Esophagus squamous epithelium (tissue), 5 donors: ENCODE results near the gene PTPRZ1. TPM values are rescaled to one million over a fixed set of nuclear protein-coding genes. Genes with fewer than 3 reads are reported as not detected.

Source experiments
- DNase-seq: peaks from one replicate; lab custom pipeline; 2025; lab: John Stamatoyannopoulos, UW
- H3K27ac ChIP-seq, 4 donors: fragments of 200-600 bp; sonication (generic); one replicate each; pipeline ENCODE4 v1.5.1; 2016 to 2019; ENCODE audit warnings: mild to moderate bottlenecking in 1 of 4
- H3K27me3 ChIP-seq, 4 donors: fragments of 200-600 bp; sonication (generic); 1 replicate in 3 of 4; 2 replicates in 1 of 4; pipeline versions ENCODE4 v1.5.1 to v1.6.0; 2017 to 2021; ENCODE audit warnings: antibody characterized with exemption in 1 of 4
- H3K36me3 ChIP-seq, 3 donors: fragments of 200-600 bp; sonication (generic); one replicate each; pipeline ENCODE4 v1.5.1; 2016 to 2019
- H3K4me1 ChIP-seq, 3 donors: fragments of 200-600 bp; sonication (generic); one replicate each; pipeline ENCODE4 v1.5.1; 2017 to 2019
- H3K4me3 ChIP-seq, 4 donors: fragments of 200-600 bp; sonication (generic); 1 replicate in 3 of 4; 2 replicates in 1 of 4; pipeline ENCODE4 v1.5.1; 2016 to 2019; ENCODE audit warnings: mild to moderate bottlenecking in 2 of 4, moderate library complexity in 1 of 4
- H3K9me3 ChIP-seq, 3 donors: fragments of 200-600 bp; sonication (generic); one replicate each; pipeline ENCODE4 v1.5.1; 2016 to 2019
- POLR2A ChIP-seq, 4 donors: fragments of 450-650 bp; IDR thresholded peaks; one replicate each; pipeline ENCODE4 v1.6.1; 2017; ENCODE audit warnings: antibody characterized with exemption in 4 of 4, mild to moderate bottlenecking in 4 of 4, moderate library complexity in 3 of 4
- WGBS, 2 donors: methylation state at CpG; one replicate each; pipeline ENCODE4 v1.1.5; 2018; 5-methylcytosine and 5-hydroxymethylcytosine counted together
- intact Hi-C: fragments of 100-400 bp; cut with DNase I; formaldehyde crosslinking; loops from one replicate; pipeline ENCODE4 v1.15.0; 2022
- total RNA-seq, 4 donors: library from RNA; depleted of rRNA; stranded (reverse); fragments of >200 nt; gene quantifications; one replicate each; pipeline ENCODE4 v1.1.0, GENCODE V29; 2016
- TF ChIP-seq, protein P1 (sequence below), 6 experiments: fragments of 450-650 bp in 4 of 6; fragments of 200-600 bp in 2 of 6; sonication (generic) in 2 of 6; IDR thresholded peaks; one replicate each; pipeline ENCODE4 v1.5.1; 2016 to 2019; ENCODE audit warnings: antibody characterized with exemption in 6 of 6, mild to moderate bottlenecking in 4 of 6, moderate library complexity in 4 of 6
- donor health status: DM: yes; HTN: yes; CAD: no.

Gene PTPRZ1
- total RNA-seq, 4 donors from 2014 or later: 11.0 to 58.4 (median 44.9) TPM

DNA sequence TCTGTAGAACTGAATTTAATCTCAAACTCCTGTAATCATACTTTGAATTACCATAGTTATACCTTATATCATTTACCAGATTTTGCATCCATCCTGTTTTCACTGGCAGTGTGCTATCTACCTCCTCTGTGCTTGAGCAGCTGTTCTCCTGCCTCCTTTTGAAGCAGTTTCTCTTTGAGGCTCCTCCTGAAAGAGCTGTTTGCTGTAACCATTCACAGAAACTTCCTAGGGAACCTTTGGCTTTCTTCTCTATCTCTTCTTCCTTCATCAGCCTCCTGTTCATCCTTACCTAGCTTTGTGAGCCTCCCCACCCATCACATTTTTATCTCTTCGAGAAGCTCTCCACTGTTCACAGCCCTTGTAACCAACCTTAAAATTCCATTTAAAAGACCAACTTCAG, 162.9 kb downstream of the PTPRZ1 start:
- 81 to 87% methylated on average over 1 of the region's 1 CpG for WGBS, 2 donors
- no peak for DNase-seq
- peaks cover 0 to 7% (median 0%) of the 10 kb centered on the region in 3 donors for H3K36me3 ChIP-seq
- H3K27me3 ChIP-seq: no peaks in the 10 kb centered on the region
- no peak overlapping the region for H3K27ac ChIP-seq
- intact Hi-C loops: no loop called here
- peaks cover 0 to 9% (median 0%) of the 10 kb centered on the region in 3 donors for H3K4me1 ChIP-seq
- H3K9me3 ChIP-seq: no peaks in the 10 kb centered on the region
- no peak overlapping the region for H3K4me3 ChIP-seq
- TF ChIP-seq, protein P1, sequence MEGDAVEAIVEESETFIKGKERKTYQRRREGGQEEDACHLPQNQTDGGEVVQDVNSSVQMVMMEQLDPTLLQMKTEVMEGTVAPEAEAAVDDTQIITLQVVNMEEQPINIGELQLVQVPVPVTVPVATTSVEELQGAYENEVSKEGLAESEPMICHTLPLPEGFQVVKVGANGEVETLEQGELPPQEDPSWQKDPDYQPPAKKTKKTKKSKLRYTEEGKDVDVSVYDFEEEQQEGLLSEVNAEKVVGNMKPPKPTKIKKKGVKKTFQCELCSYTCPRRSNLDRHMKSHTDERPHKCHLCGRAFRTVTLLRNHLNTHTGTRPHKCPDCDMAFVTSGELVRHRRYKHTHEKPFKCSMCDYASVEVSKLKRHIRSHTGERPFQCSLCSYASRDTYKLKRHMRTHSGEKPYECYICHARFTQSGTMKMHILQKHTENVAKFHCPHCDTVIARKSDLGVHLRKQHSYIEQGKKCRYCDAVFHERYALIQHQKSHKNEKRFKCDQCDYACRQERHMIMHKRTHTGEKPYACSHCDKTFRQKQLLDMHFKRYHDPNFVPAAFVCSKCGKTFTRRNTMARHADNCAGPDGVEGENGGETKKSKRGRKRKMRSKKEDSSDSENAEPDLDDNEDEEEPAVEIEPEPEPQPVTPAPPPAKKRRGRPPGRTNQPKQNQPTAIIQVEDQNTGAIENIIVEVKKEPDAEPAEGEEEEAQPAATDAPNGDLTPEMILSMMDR (IDR thresholded peaks at IDR 0.05): no peak
- TF ChIP-seq POLR2A (IDR thresholded peaks at IDR 0.05): no peak

DNA sequence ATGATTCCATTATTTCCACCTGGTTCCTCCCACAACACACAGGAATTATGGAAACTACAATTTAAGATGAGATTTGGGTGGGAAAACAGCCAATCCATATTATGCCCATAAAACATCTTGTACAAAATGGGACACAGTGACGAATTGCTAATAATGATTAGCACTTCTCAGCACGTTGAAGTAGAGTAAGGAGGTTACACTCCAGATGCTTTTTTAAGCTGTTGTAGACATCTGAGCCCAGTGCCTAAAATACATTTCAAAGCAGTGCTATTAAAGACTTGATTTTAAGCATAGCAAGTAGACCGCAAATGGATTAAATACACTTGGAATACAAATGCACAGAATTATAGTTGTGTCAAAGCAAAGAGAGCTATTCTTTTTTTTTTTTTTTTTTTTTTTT, 165.2 kb downstream of the PTPRZ1 start:
- WGBS, 2 donors: 59 to 89% methylated on average over 3 of the region's 3 CpGs
- TF ChIP-seq POLR2A (IDR thresholded peaks at IDR 0.05): no peak
- TF ChIP-seq, protein P1 (IDR thresholded peaks at IDR 0.05): no peak
- DNase-seq: no peak

DNA sequence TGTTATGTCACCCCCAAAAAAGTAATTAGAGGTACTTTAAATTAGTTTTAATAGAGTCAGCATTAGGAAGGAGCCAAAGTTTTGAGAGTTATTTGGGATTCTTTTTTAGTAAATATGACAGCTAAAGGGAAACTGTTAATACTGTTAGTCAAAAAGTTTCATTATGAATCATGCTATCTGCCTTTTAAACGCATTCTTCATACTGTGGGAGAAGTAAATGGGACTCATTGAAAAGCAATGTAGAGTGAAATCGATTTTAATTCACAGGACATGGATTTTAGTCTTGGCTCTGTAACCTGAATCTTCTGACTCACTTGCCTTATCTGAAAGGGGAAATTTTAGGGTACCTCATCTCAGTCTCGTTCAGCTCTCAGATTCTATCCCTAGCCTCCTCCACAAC, 165.9 kb downstream of the PTPRZ1 start:
- no peak for TF ChIP-seq POLR2A (IDR thresholded peaks at IDR 0.05)
- TF ChIP-seq, protein P1 (IDR thresholded peaks at IDR 0.05): no peak
- 57 to 70% methylated on average over 3 of the region's 3 CpGs for WGBS, 2 donors
- H3K36me3 ChIP-seq: peaks cover 0 to 20% (median 0%) of the 10 kb centered on the region in 3 donors
- no peak overlapping the region for H3K27ac ChIP-seq
- no peaks in the 10 kb centered on the region for H3K27me3 ChIP-seq
- H3K4me3 ChIP-seq: no peak overlapping the region
- no peak for DNase-seq
- H3K9me3 ChIP-seq: no peaks in the 10 kb centered on the region
- H3K4me1 ChIP-seq: peaks cover 0 to 9% (median 0%) of the 10 kb centered on the region in 3 donors
- intact Hi-C loops: no loop called here

More for the DNA sequence above, 165.2 kb downstream of the PTPRZ1 start:
- Histone ChIP-seq H3K27ac (no peak overlapping the region), H3K4me1 (peaks cover 0 to 9% (median 0%) of the 10 kb centered on the region in 3 donors), H3K36me3 (peaks cover 0 to 13% (median 0%) of the 10 kb centered on the region in 3 donors), H3K9me3 (no peaks in the 10 kb centered on the region), H3K27me3 (no peaks in the 10 kb centered on the region), H3K4me3 (no peak overlapping the region)
- intact Hi-C loops: no loop called here

DNA sequence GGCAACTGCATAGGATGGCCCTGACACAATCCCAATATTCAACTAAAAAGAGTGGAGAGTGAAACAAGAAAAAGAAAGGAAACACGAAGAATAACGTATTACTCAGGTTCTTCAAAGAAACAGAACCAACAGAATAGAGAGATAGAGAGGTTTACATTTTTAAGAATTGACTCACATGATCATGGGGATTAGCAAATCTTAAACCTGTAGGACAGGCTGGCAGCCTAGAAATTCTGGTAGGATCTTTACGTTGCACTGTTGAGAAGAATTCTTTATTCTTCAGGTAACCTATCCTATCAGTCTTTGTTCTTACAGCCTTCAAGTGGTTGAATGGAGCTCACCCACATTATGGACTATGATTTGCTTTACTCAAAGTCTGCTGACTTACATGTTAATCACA, 167.2 kb downstream of the PTPRZ1 start:
- no peak overlapping the region for H3K4me3 ChIP-seq
- peaks cover 0 to 27% (median 0%) of the 10 kb centered on the region in 3 donors for H3K36me3 ChIP-seq
- 25 to 50% methylated on average over 3 of the region's 3 CpGs for WGBS, 2 donors
- no peaks in the 10 kb centered on the region for H3K9me3 ChIP-seq
- DNase-seq: no peak
- intact Hi-C loops: no loop called here
- no peaks in the 10 kb centered on the region for H3K27me3 ChIP-seq
- TF ChIP-seq, protein P1 (IDR thresholded peaks at IDR 0.05): no peak
- TF ChIP-seq POLR2A (IDR thresholded peaks at IDR 0.05): no peak
- H3K27ac ChIP-seq: no peak overlapping the region
- peaks cover 0 to 9% (median 0%) of the 10 kb centered on the region in 3 donors for H3K4me1 ChIP-seq

DNA sequence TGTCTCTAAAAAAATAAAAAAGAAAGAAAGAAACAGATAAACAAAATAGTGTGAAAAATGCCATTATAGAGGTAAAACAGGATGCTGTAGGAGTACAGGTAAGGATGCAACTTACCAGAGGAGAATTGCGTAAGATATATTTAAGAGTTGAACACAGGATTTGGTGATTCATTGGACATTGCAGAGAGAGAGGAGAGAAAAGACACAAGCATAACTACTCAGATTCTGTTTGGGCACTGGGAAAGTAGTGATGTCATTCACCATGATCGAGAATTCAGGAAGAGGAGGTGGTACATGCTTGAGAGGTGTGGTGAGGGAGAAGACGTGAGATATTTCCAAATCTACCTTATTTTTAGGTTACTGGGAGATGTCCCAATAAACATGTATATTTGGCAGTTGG, 173.4 kb downstream of the PTPRZ1 start:
- no peak for TF ChIP-seq POLR2A (IDR thresholded peaks at IDR 0.05)
- TF ChIP-seq, protein P1 (IDR thresholded peaks at IDR 0.05): no peak
- Histone ChIP-seq H3K27ac (no peak overlapping the region), H3K4me1 (no peaks in the 10 kb centered on the region), H3K4me3 (no peak overlapping the region), H3K9me3 (no peaks in the 10 kb centered on the region), H3K27me3 (no peaks in the 10 kb centered on the region), H3K36me3 (peaks cover 0 to 27% (median 0%) of the 10 kb centered on the region in 3 donors)
- no peak for DNase-seq
- intact Hi-C loops: no loop called here
- 79 to 84% methylated on average over 3 of the region's 3 CpGs for WGBS, 2 donors
